ENCODE results near the gene CD209. TPM values are rescaled to one million over a fixed set of nuclear protein-coding genes. Genes with fewer than 3 reads are reported as not detected.

Gene CD209
- total RNA-seq, 1 experiment from 2014 or later = not detected

GRCh38 chr19:7718668-7719067 is 28.7 kb downstream of the CD209 start:
- CTCF ChIA-PET = no interaction called here

GRCh38 chr19:7716762-7717161 is 30.6 kb downstream of the CD209 start:
- no peaks in the 10 kb centered on the region for H3K4me1 ChIP-seq (ENCODE audit: control insufficient read depth in 1 of 2, insufficient read depth in 2 of 2, low read length in 2 of 2)
- RAD21 ChIA-PET (ENCODE audit: low non-redundant PET in 1 of 2, low total read pairs in 2 of 2, uncharacterized antibody in 2 of 2, unreplicated experiment in 2 of 2) = no interaction called here
- H4K20me1 ChIP-seq (ENCODE audit: insufficient read depth) = no peaks in the 10 kb centered on the region
- no peak overlapping the region for H3K4me3 ChIP-seq (replicated peaks in 1 of 2; ENCODE audit: low read depth in 1 of 2, low read length in 2 of 2)
- H3K79me2 ChIP-seq (ENCODE audit: insufficient read depth, low read length) = no peaks in the 10 kb centered on the region
- no peak for DNase-seq (ENCODE audit: low read depth, low spot score)
- no peak for ATAC-seq
- H3K4me2 ChIP-seq (ENCODE audit: low read length) = no peak overlapping the region
- no peaks in the 10 kb centered on the region for H3K36me3 ChIP-seq (ENCODE audit: control insufficient read depth in 1 of 2, insufficient read depth in 2 of 2, low read length in 2 of 2)
- TF ChIP-seq MAX (IDR thresholded peaks at IDR 0.05) (no peak), EZH2phosphoT487 (IDR thresholded peaks at IDR 0.05; ENCODE audit: borderline replicate concordance) (no peak), CTCF (IDR thresholded peaks at IDR 0.05 in 2 of 3, conservative IDR thresholded peaks at IDR 0.05 in 1 of 3; ENCODE audit: borderline replicate concordance in 1 of 3, insufficient read depth in 1 of 3, low read depth in 2 of 3, low read length in 2 of 3) (no peak), RAD21 (IDR thresholded peaks at IDR 0.05; ENCODE audit: low read depth) (no peak), SRF (IDR thresholded peaks at IDR 0.05; ENCODE audit: low read depth) (no peak), FOSL1 (IDR thresholded peaks at IDR 0.05; ENCODE audit: low read depth) (no peak)
- no TSS peak for BruUV-seq (replicated peaks)
- no peaks in the 10 kb centered on the region for H3K9me2 ChIP-seq (ENCODE audit: insufficient read depth)
- intact Hi-C loops (cut with micrococcal nuclease) = no loop called here
- CTCF ChIA-PET = no interaction called here
- H3K9ac ChIP-seq (ENCODE audit: low read length) = no peak overlapping the region
- POLR2A ChIA-PET = no interaction called here
- H3K9me3 ChIP-seq (ENCODE audit: control insufficient read depth in 1 of 2, insufficient read depth in 1 of 2, low read depth in 1 of 2, low read length in 2 of 2) = peaks cover 0 to 7% of the 10 kb centered on the region in 2 experiments; a peak in 1 of 4 replicates
- H3K27me3 ChIP-seq (ENCODE audit: insufficient read depth, low read length) = no peaks in the 10 kb centered on the region
- no peak overlapping the region for H2AFZ ChIP-seq (ENCODE audit: low read depth, low read length, poor library complexity, severe bottlenecking)
- H3K27ac ChIP-seq (ENCODE audit: low read depth, low read length) = no peak overlapping the region

More at GRCh38 chr19:7718668-7719067, 28.7 kb downstream of the CD209 start:
- Histone ChIP-seq H3K4me2 (ENCODE audit: low read length) (no peak overlapping the region), H3K9ac (ENCODE audit: low read length) (no peak overlapping the region), H4K20me1 (ENCODE audit: insufficient read depth) (no peaks in the 10 kb centered on the region), H3K9me3 (ENCODE audit: control insufficient read depth in 1 of 2, insufficient read depth in 1 of 2, low read depth in 1 of 2, low read length in 2 of 2) (peaks cover 0 to 7% of the 10 kb centered on the region in 2 experiments; a peak in 1 of 4 replicates), H3K4me1 (ENCODE audit: control insufficient read depth in 1 of 2, insufficient read depth in 2 of 2, low read length in 2 of 2) (no peaks in the 10 kb centered on the region), H3K4me3 (replicated peaks in 1 of 2; ENCODE audit: low read depth in 1 of 2, low read length in 2 of 2) (no peak overlapping the region), H3K27me3 (ENCODE audit: insufficient read depth, low read length) (no peaks in the 10 kb centered on the region), H3K9me2 (ENCODE audit: insufficient read depth) (no peaks in the 10 kb centered on the region), H3K27ac (ENCODE audit: low read depth, low read length) (no peak overlapping the region), H3K79me2 (ENCODE audit: insufficient read depth, low read length) (no peaks in the 10 kb centered on the region), H2AFZ (ENCODE audit: low read depth, low read length, poor library complexity, severe bottlenecking) (no peak overlapping the region), H3K36me3 (ENCODE audit: control insufficient read depth in 1 of 2, insufficient read depth in 2 of 2, low read length in 2 of 2) (no peaks in the 10 kb centered on the region)
- TF ChIP-seq SRF (IDR thresholded peaks at IDR 0.05; ENCODE audit: low read depth) (no peak), CTCF (IDR thresholded peaks at IDR 0.05 in 2 of 3, conservative IDR thresholded peaks at IDR 0.05 in 1 of 3; ENCODE audit: borderline replicate concordance in 1 of 3, insufficient read depth in 1 of 3, low read depth in 2 of 3, low read length in 2 of 3) (no peak)
- DNase-seq (ENCODE audit: low read depth, low spot score) (no peak), ATAC-seq (no peak)
- RAD21 ChIA-PET (ENCODE audit: low non-redundant PET in 1 of 2, low total read pairs in 2 of 2, uncharacterized antibody in 2 of 2, unreplicated experiment in 2 of 2) = no interaction called here
- POLR2A ChIA-PET = no interaction called here
- intact Hi-C loops (cut with micrococcal nuclease) = no loop called here
- BruUV-seq (replicated peaks) = no TSS peak

Measured in HCT116 (cell line).